ENCODE data around the gene KRTAP2-1.
"Not testable (repeated sequence)": the region's sequence is repeated elsewhere in the genome, so short reads cannot be mapped to it uniquely, and the experiment has no call there.

The KRTAP2-1 gene

GRCh38 chr17:41046735-41047465 lies at the start of gene KRTAP2-1:
KRTAP2-1 (minus strand) TSS chr17:41047316; CDS start chr17:41047267, 49 bp downstream.
- DNase-seq: not testable (repeated sequence)

GRCh38 chr17:41096055-41096454 lies 48.9 kb upstream of the KRTAP2-1 start:
- no peak for DNase-seq

GRCh38 chr17:41088760-41089352 lies 41.7 kb upstream of the KRTAP2-1 start:
- DNase-seq: not testable (repeated sequence)

GRCh38 chr17:41084100-41084856 lies 37.2 kb upstream of the KRTAP2-1 start, which contains the start of gene KRTAP4-7:
KRTAP4-7 (plus strand) TSS chr17:41084150; CDS start chr17:41084207, 57 bp downstream.
- DNase-seq: not testable (repeated sequence)

GRCh38 chr17:41083427-41083826 lies 36.3 kb upstream of the KRTAP2-1 start:
- not testable (repeated sequence) for DNase-seq

GRCh38 chr17:41082626-41083025 lies 35.5 kb upstream of the KRTAP2-1 start:
- DNase-seq: no peak

- DNase-seq: no peak
Measured at GRCh38 chr17:41076788-41077187, 29.7 kb upstream of the KRTAP2-1 start.

GRCh38 chr17:41073676-41074075 lies 26.6 kb upstream of the KRTAP2-1 start:
- DNase-seq: no peak

- DNase-seq: peak; percentile 23
Measured at GRCh38 chr17:41071606-41072360, 24.7 kb upstream of the KRTAP2-1 start.

GRCh38 chr17:41069031-41069430 lies 21.9 kb upstream of the KRTAP2-1 start:
- no peak for DNase-seq

GRCh38 chr17:41067281-41067680 lies 20.2 kb upstream of the KRTAP2-1 start:
- DNase-seq: no peak

GRCh38 chr17:41065829-41066624 lies 18.9 kb upstream of the KRTAP2-1 start, which contains the start of gene KRTAP2-4:
KRTAP2-4 (minus strand) TSS chr17:41065879; CDS start chr17:41065845, 34 bp downstream.
- DNase-seq: no peak

GRCh38 chr17:41065016-41065689 lies 18.0 kb upstream of the KRTAP2-1 start:
- not testable (repeated sequence) for DNase-seq

- no peak for DNase-seq
Measured at GRCh38 chr17:41064301-41064700, 17.2 kb upstream of the KRTAP2-1 start.

GRCh38 chr17:41063449-41063848 lies 16.3 kb upstream of the KRTAP2-1 start:
- DNase-seq: no peak

- no peak for DNase-seq
Measured at GRCh38 chr17:41061964-41062363, 14.8 kb upstream of the KRTAP2-1 start.

- DNase-seq: no peak
Measured at GRCh38 chr17:41060052-41060604, 13.0 kb upstream of the KRTAP2-1 start, which contains the start of gene KRTAP2-3. KRTAP2-3 (minus strand) TSS chr17:41060114; CDS start chr17:41060050, 64 bp downstream.

GRCh38 chr17:41059276-41060051 lies 12.3 kb upstream of the KRTAP2-1 start:
- not testable (repeated sequence) for DNase-seq

GRCh38 chr17:41058741-41059140 lies 11.6 kb upstream of the KRTAP2-1 start:
- no peak for DNase-seq

- DNase-seq: no peak
Measured at GRCh38 chr17:41057547-41057946, 10.4 kb upstream of the KRTAP2-1 start.

All from retina (tissue), 1 donor.